ENCODE data around the gene MEA1. TPM values are rescaled to one million over a fixed set of nuclear protein-coding genes. Genes with fewer than 3 reads are reported as not detected.

Gene MEA1
- total and polyA plus RNA-seq, 2 donors (not counting 1 experiment from before 2014, with no cell fraction given): 60.9 to 81.0 TPM

- Histone ChIP-seq H3K27ac (ENCODE audit: insufficient read depth, low read length) (no peak overlapping the region), H3K4me2 (ENCODE audit: extremely low read depth, insufficient read depth, low read length) (no peak overlapping the region), H3K36me3 (ENCODE audit: control insufficient read depth, insufficient read depth, low read length) (peaks cover 20% of the 10 kb centered on the region), H2AFZ (ENCODE audit: low read length) (no peak overlapping the region), H3K4me1 (ENCODE audit: control insufficient read depth, extremely low read depth, insufficient read depth, low read length) (no peaks in the 10 kb centered on the region), H3K79me2 (ENCODE audit: control insufficient read depth, insufficient read depth, low read length) (no peaks in the 10 kb centered on the region), H3K9me3 (ENCODE audit: control insufficient read depth, insufficient read depth, low read depth, low read length) (no peaks in the 10 kb centered on the region), H3K4me3 (replicated peaks in 1 of 4; ENCODE audit: control extremely low read depth in 1 of 4, insufficient read depth in 1 of 4, low read depth in 3 of 4, low read length in 4 of 4) (no peak overlapping the region), H3K9ac (ENCODE audit: insufficient read depth, low read length) (no peak overlapping the region), H4K20me1 (ENCODE audit: control insufficient read depth, extremely low read depth, insufficient read depth, low read length) (no peaks in the 10 kb centered on the region), H3K27me3 (ENCODE audit: control insufficient read depth, insufficient read depth, low read length) (no peaks in the 10 kb centered on the region)
- TF ChIP-seq EZH2 (IDR thresholded peaks at IDR 0.05; ENCODE audit: low read length, missing control alignments): no peak
- DNase-seq (ENCODE audit: low read depth in 2 of 2): no peak
These were observed 20.4 kb upstream of the MEA1 start for GRCh38 chr6:43034190-43034525.

GRCh38 chr6:43033496-43034189 is 19.9 kb upstream of the MEA1 start:
- Histone ChIP-seq H3K4me2 (ENCODE audit: extremely low read depth, insufficient read depth, low read length) (no peak overlapping the region), H3K9me3 (ENCODE audit: control insufficient read depth, insufficient read depth, low read depth, low read length) (no peaks in the 10 kb centered on the region), H3K4me3 (replicated peaks in 1 of 4; ENCODE audit: control extremely low read depth in 1 of 4, insufficient read depth in 1 of 4, low read depth in 3 of 4, low read length in 4 of 4) (no peak overlapping the region), H4K20me1 (ENCODE audit: control insufficient read depth, extremely low read depth, insufficient read depth, low read length) (no peaks in the 10 kb centered on the region), H3K9ac (ENCODE audit: insufficient read depth, low read length) (no peak overlapping the region), H3K27ac (ENCODE audit: insufficient read depth, low read length) (no peak overlapping the region), H3K27me3 (ENCODE audit: control insufficient read depth, insufficient read depth, low read length) (no peaks in the 10 kb centered on the region), H2AFZ (ENCODE audit: low read length) (no peak overlapping the region), H3K36me3 (ENCODE audit: control insufficient read depth, insufficient read depth, low read length) (peaks cover 18% of the 10 kb centered on the region), H3K79me2 (ENCODE audit: control insufficient read depth, insufficient read depth, low read length) (no peaks in the 10 kb centered on the region), H3K4me1 (ENCODE audit: control insufficient read depth, extremely low read depth, insufficient read depth, low read length) (no peaks in the 10 kb centered on the region)
- no peak for DNase-seq (ENCODE audit: low read depth in 2 of 2)
- no peak for TF ChIP-seq CTCF (conservative IDR thresholded peaks at IDR 0.05 in 1 of 2, IDR thresholded peaks at IDR 0.05 in 1 of 2; ENCODE audit: low read depth in 1 of 2, low read length in 2 of 2)
- no peak for TF ChIP-seq EZH2 (IDR thresholded peaks at IDR 0.05; ENCODE audit: low read length, missing control alignments)

- H3K27ac ChIP-seq (ENCODE audit: insufficient read depth, low read length): no peak overlapping the region
- no peaks in the 10 kb centered on the region for H3K9me3 ChIP-seq (ENCODE audit: control insufficient read depth, insufficient read depth, low read depth, low read length)
- TF ChIP-seq EZH2 (IDR thresholded peaks at IDR 0.05; ENCODE audit: low read length, missing control alignments) (no peak), CTCF (conservative IDR thresholded peaks at IDR 0.05 in 1 of 2, IDR thresholded peaks at IDR 0.05 in 1 of 2; ENCODE audit: low read depth in 1 of 2, low read length in 2 of 2) (no peak)
- no peak for DNase-seq (ENCODE audit: low read depth in 2 of 2)
- no peak overlapping the region for H2AFZ ChIP-seq (ENCODE audit: low read length)
- no peak overlapping the region for H3K4me2 ChIP-seq (ENCODE audit: extremely low read depth, insufficient read depth, low read length)
- peaks cover 12% of the 10 kb centered on the region for H3K36me3 ChIP-seq (ENCODE audit: control insufficient read depth, insufficient read depth, low read length)
- no peaks in the 10 kb centered on the region for H3K79me2 ChIP-seq (ENCODE audit: control insufficient read depth, insufficient read depth, low read length)
- no peak overlapping the region for H3K9ac ChIP-seq (ENCODE audit: insufficient read depth, low read length)
- H3K4me3 ChIP-seq (replicated peaks in 1 of 4; ENCODE audit: control extremely low read depth in 1 of 4, insufficient read depth in 1 of 4, low read depth in 3 of 4, low read length in 4 of 4): no peak overlapping the region
- H3K4me1 ChIP-seq (ENCODE audit: control insufficient read depth, extremely low read depth, insufficient read depth, low read length): no peaks in the 10 kb centered on the region
- H4K20me1 ChIP-seq (ENCODE audit: control insufficient read depth, extremely low read depth, insufficient read depth, low read length): no peaks in the 10 kb centered on the region
- H3K27me3 ChIP-seq (ENCODE audit: control insufficient read depth, insufficient read depth, low read length): no peaks in the 10 kb centered on the region
These were observed 18.6 kb upstream of the MEA1 start for GRCh38 chr6:43032326-43032725.
